ENCODE data around the gene SH3BGR.

SH3BGR gene

DNA sequence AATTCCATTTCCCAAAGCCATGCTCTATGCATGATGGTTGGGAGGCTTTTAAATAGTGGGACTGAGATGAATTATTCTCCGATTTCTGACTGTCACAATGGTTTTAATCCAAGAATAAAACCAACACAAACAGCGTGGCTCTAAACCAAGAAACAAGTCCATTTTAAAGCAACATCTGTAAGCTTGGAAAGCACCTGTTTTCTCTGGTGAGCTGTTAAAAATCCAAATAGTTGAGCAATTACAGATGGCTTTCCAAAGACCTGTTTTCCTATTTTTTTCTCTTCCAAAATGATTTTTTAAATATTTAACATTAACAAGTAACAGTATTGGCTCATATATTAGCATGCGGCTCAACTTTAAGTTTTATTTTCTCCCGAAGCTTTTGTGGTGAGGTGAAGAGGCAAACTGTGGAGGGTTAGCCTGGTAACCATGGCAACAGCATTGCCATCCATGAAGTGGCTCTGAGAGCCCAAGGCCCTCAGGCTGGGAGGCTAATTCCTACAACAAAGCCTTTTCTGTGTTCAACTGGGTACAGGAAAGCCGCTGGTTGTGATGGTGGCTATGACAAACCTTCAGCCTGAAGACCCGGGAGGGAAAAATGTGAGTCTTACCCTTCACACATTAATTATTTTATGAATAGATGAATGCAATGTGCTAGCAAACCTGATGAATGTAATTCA, 104.3 kb downstream of the SH3BGR start:
- DNase-seq = no peak

DNA sequence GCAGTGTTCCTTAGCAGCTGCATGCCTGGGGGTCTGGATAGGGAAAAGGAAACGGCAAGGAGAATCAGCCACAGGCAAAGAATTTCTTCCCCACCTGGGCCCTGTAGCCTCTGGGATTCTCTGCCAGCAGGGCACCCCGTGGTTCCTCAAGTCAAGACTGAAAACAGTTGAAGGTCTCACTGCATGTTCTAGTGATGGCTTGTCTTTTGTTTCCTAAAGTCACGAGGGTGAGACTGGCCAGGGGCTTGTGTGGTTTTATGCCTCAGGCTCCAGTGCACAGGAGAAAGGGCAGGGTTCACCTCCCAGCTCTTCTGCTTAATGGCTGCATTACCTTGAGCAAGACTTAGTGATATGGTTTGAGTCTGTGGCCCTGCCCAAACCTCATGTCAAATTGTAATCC, 107.7 kb downstream of the SH3BGR start:
- DNase-seq = no peak

DNA sequence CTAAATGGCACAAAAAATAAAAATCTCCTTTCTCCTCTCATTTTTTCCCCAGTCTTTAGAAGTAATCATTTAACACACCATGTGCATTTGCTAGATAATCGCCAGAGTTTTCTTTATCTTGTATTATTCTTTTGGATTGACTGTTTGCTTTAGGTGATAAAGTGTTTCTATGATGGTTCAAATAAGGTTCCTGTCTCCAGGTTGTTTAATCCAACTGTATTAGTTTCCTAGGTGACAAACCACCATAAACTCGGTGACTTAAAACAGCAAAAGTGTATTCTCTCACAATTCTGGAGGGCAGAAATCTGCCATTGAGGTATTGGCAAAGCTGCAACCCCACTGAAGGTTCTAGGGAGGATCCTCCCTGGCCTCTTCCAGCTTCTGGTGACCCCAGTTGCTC, 109.4 kb downstream of the SH3BGR start:
- DNase-seq = no peak

DNA sequence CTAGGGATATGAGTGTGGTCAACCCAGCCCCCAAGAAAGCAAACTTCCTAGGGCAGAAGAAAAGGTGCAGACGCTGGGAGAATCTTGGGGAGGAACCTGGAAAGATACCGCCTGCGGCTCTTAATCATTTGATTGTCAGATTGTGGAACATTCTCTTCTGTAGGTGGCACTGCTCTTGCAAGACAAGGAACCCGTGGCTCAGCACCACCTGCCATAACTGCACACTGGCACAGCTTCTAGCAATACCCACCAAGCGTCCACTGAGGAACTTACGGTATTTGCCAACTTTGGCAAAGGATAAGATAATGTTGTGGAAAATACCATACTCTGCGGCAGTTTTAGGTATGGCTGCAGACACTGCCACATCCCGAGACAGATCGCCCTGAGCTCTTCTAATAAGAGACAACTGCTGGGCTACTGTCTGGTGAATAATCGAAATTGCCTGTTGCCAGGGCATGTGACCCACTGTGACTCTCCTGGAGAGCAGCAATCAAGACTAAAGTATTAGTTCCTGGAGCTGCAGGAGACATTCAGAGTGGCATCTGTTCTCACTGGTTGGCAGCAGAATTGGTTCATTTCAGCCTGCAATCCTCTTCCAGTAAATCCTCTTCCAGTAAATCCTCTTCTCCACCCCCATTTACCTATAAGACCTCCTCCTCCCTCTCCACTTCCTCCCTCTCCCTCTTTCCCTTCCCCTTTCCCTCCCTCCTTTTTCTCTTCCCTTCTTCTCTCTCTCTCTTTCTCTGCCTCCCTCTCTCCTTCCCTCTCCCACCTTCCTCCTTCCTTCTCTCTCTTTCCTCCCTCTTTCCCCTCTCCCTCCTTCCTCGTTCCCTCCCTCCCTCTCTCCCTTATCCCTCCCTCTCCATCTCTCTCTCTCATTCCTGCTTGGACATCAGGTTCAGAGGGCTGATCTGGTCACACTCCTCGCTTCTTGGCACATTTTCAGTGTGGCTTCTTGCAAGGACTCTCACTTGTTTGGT, 111.3 kb downstream of the SH3BGR start:
- DNase-seq = no peak

DNA sequence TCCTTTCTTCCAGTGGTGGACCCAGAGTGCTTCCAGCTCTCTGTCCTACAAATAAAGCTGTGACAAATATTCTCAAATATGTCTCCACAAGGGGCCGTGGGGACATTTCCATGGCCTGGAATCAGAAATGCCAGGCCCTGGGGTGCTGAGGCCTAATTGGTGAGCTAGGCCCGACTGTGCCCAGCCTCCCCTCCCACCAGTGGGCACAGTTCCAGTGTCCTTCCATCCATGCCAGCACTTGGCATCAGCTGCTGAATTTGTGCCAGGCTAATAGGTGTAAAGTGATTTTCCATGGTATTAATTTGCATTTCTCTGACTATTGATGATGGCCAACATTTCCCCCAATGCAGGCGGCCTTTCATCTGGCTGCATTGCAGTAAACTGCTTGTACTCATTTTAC, 112.4 kb downstream of the SH3BGR start:
- no peak for DNase-seq
